Heart left ventricle (tissue), 16 donors: ENCODE results near the gene CASP7. TPM values are rescaled to one million over a fixed set of nuclear protein-coding genes. Genes with fewer than 3 reads are reported as not detected.

Source experiments
- ATAC-seq, 4 donors: fragments of 200-7000 bp; cut with Tn5 transposase; one replicate each; pipeline ENCODE4 v1.9.1; 2020 to 2022; ENCODE audit warnings: moderate library complexity in 4 of 4, mild to moderate bottlenecking in 3 of 4, moderate number of reproducible peaks in 1 of 4
- DNase-seq, 5 donors: peaks; one replicate each; pipeline ENCODE4 v3.0.0-alpha.2; 2020
- H3K27ac ChIP-seq, 12 donors: fragments of 200-600 bp; sonication (generic) in 4 of 12; one replicate each; pipeline versions ENCODE4 v1.5.0 to v1.8.0; 2016 to 2022; ENCODE audit warnings: mild to moderate bottlenecking in 2 of 12
- H3K27me3 ChIP-seq, 9 donors: fragments of 200-600 bp; sonication (generic) in 2 of 9; one replicate each; pipeline versions ENCODE4 v1.5.1 to v1.8.0; 2016 to 2022; ENCODE audit warnings: mild to moderate bottlenecking in 3 of 9
- H3K36me3 ChIP-seq, 9 donors: fragments of 200-600 bp; sonication (generic) in 2 of 9; one replicate each; pipeline versions ENCODE4 v1.5.0 to v1.8.0; 2018 to 2022; ENCODE audit warnings: mild to moderate bottlenecking in 2 of 9
- H3K4me1 ChIP-seq, 12 donors: fragments of 200-600 bp; sonication (generic) in 4 of 12; one replicate each; pipeline versions ENCODE4 v1.5.0 to v1.8.0; 2016 to 2022; ENCODE audit warnings: mild to moderate bottlenecking in 3 of 12
- H3K4me3 ChIP-seq, 12 donors: fragments of 200-600 bp; sonication (generic) in 4 of 12; one replicate each; pipeline versions ENCODE4 v1.5.0 to v1.8.0; 2017 to 2022; ENCODE audit warnings: mild to moderate bottlenecking in 9 of 12, moderate library complexity in 4 of 12
- H3K9me3 ChIP-seq, 12 donors: fragments of 200-600 bp; sonication (generic) in 4 of 12; one replicate each; pipeline versions ENCODE4 v1.5.0 to v1.8.0; 2016 to 2022; ENCODE audit warnings: mild to moderate bottlenecking in 1 of 12
- CTCF ChIP-seq, 12 donors: fragments of 200-600 bp; sonication (generic) in 4 of 12; IDR thresholded peaks; one replicate each; pipeline versions ENCODE4 v1.5.0 to v1.8.0; 2018 to 2022; ENCODE audit warnings: antibody characterized with exemption in 12 of 12, mild to moderate bottlenecking in 5 of 12
- POLR2A ChIP-seq, 2 donors: fragments of 450-650 bp; IDR thresholded peaks; one replicate each; pipeline ENCODE4 v1.6.1; 2017; ENCODE audit warnings: antibody characterized with exemption in 2 of 2, mild to moderate bottlenecking in 2 of 2, moderate library complexity in 2 of 2
- WGBS, 4 donors: extraction: QIAGEN DNeasy Blood & Tissue Kit in 2 of 4; methylation state at CpG; one replicate each; pipeline versions ENCODE4 v1.1.5 to v1.1.7; 2013 to 2018; 5-methylcytosine and 5-hydroxymethylcytosine counted together
- intact Hi-C, 10 donors: fragments of 100-400 bp; cut with DNase I; formaldehyde crosslinking; loops; one replicate each; pipeline versions ENCODE4 v1.11.1 to v1.14.2; 2022
- polyA plus RNA-seq, 2 donors: library from polyadenylated mRNA; stranded (reverse); fragments of 200-250 nt; gene quantifications; one replicate each; pipeline ENCODE4 v1.2.3, GENCODE V29; 2013
- total RNA-seq, 9 donors: library from RNA; depleted of rRNA in 2 of 9; stranded (reverse); fragments of >200 nt in 2 of 9; fragmentation: NEBNext Ultra II Directional in 3 of 9; extraction: Animal tissue kit (Norgen Biotek cat#: 25700) in 3 of 9; gene quantifications; one replicate each; pipeline versions ENCODE4 v1.1.0 to v1.2.4, GENCODE V29; 2016 to 2023
- donor health status: ischemic (EF 13 %, LVEDD 7.1; RV severe dilation, severe dysfunction).
- donor health status: healthy with polysubstance abuse.
- donor health status: DM: no; HTN: yes; CAD: no.
- donor health status: DM: no; HTN: no; CAD: no.
- donor health status: ischemic (EF 25% LVEDD 6.9; RV normal size, moderate dysfunction).
- donor health status: ischemic (EF 25% LVEDD 5.7; RV mildly dilated, moderate dysfunction).
- donor health status: healthy.
- donor health status: DM: yes; HTN: yes; CAD: no.
- donor health status: ischemic (EF 35%, LVEDD 5.7; RV mildly dilated, moderate dysfunction).
- donor health status: nonischemic (EF 11% LVEDD 7.7; RV severe dilation, severe dysfunction).
- donor health status: DM: yes; HTN: yes; CAD: no.
- donor health status: PGD.
- donor health status: ischemic (EF 29% LVEDD 5.4; RV normal size, mild dysfunction).
- donor health status: nonischemic (EF 23%, LVEDD 6.1; RV moderate dilation, normal function).

Gene CASP7
- total and polyA plus RNA-seq, 11 donors = 4.8 to 32.7 (median 10.4) TPM

GRCh38 chr10:113663908-113664307 lies 15.8 kb upstream of the CASP7 start, which contains the start of gene NRAP:
Gene NRAP, minus strand, starts transcription at chr10:113664041. Its CDS starts 159 bp downstream, at chr10:113663882.
- no peaks in the 10 kb centered on the region for H3K9me3 ChIP-seq
- peak within 1 kb of the TSS; percentile 66 to 98 (median 89) for H3K27ac ChIP-seq
- peak in 3 of 5 donors; percentile 51 to 55 (median 52) for DNase-seq
- H3K4me3 ChIP-seq = peak within 1 kb of the TSS; percentile 25 to 68 (median 50)
- 48 to 61% (median 57%) methylated on average over 5 of the region's 5 CpGs for WGBS, 4 donors
- ATAC-seq = peak; percentile 63 to 75 (median 74)
- peaks cover 0 to 14% (median 0%) of the 10 kb centered on the region in 12 donors for H3K4me1 ChIP-seq
- intact Hi-C loops = no loop called here
- peaks cover 0 to 23% (median 0%) of the 10 kb centered on the region in 9 donors for H3K36me3 ChIP-seq
- no peaks in the 10 kb centered on the region for H3K27me3 ChIP-seq
- TF ChIP-seq CTCF (IDR thresholded peaks at IDR 0.05) (no peak), POLR2A (IDR thresholded peaks at IDR 0.05) (peak; percentile 50 to 70)

DNA sequence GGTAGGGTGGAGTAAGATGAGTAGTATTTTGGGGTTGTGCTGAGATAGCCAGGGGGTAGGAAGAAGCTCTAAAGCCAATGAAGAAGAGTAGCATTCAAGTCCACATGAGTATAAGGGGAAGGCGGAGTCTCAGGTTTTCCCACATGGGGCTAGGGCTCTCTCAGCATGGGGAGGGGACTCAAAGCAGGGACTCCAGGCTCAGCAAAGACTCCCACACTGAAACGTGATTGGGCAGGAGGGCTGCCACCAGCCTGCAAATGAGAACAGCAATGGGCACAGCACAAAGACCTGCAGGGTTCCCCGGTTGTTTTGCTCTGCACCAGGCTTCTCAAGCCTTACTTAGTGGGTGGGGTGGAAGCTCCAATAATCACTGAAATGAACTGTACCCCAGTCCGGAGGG lies 14.4 kb upstream of the CASP7 start:
- WGBS, 4 donors = 78 to 88% (median 84%) methylated on average over 4 of the region's 4 CpGs
- H3K36me3 ChIP-seq = peaks cover 0 to 11% (median 0%) of the 10 kb centered on the region in 9 donors

DNA sequence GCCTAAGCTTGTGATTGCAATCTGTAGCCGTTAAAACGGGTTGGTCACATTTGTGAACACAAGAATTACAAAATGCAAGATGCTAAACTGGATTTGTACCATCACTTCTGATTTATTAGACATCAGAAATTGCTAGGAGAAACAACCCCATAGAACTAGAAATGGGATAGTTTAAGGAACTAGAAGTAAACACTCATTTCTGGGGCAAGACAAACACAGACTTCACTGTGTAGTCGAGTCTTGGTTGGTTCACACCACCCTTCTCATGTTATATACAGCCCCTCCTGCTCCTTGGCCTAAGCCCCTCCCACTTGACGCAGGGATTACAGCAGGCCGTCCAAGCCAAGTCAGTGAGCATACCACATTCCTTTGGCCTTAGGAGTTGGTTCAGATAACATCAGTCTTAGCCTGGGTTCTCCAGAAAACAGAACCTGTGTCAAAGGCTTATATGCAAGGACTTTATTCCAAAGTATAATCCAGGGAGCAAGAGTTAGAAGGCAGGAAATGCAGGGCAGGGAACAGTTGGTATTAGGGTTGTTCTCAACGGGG lies 13.8 kb upstream of the CASP7 start:
- no peak overlapping the region for H3K4me3 ChIP-seq
- no peaks in the 10 kb centered on the region for H3K27me3 ChIP-seq
- no peak for TF ChIP-seq CTCF (IDR thresholded peaks at IDR 0.05)
- TF ChIP-seq POLR2A (IDR thresholded peaks at IDR 0.05) = no peak
- H3K4me1 ChIP-seq = peaks cover 0 to 6% (median 0%) of the 10 kb centered on the region in 12 donors
- H3K36me3 ChIP-seq = peaks cover 0 to 6% (median 0%) of the 10 kb centered on the region in 9 donors
- H3K9me3 ChIP-seq = peaks cover 0 to 5% (median 0%) of the 10 kb centered on the region in 12 donors
- intact Hi-C loops = no loop called here
- peak in 2 of 4 donors; percentile 18 to 33 for ATAC-seq
- no peak overlapping the region for H3K27ac ChIP-seq
- WGBS, 4 donors = 58 to 63% (median 61%) methylated on average over 6 of the region's 6 CpGs
- DNase-seq = no peak

More for the DNA sequence above, 14.4 kb upstream of the CASP7 start:
- ATAC-seq (no peak), DNase-seq (no peak)
- Histone ChIP-seq H3K9me3 (peaks cover 0 to 3% (median 0%) of the 10 kb centered on the region in 12 donors), H3K4me3 (no peak overlapping the region), H3K27me3 (no peaks in the 10 kb centered on the region), H3K27ac (peak overlapping the region in 1 of 12 donors; percentile 6), H3K4me1 (peaks cover 0 to 6% (median 0%) of the 10 kb centered on the region in 12 donors)
- intact Hi-C loops = no loop called here
- TF ChIP-seq CTCF (IDR thresholded peaks at IDR 0.05) (no peak), POLR2A (IDR thresholded peaks at IDR 0.05) (no peak)

- no peak for ATAC-seq
- intact Hi-C loops = no loop called here
- Histone ChIP-seq H3K27ac (no peak overlapping the region), H3K36me3 (peaks cover 0 to 5% (median 0%) of the 10 kb centered on the region in 9 donors), H3K27me3 (no peaks in the 10 kb centered on the region), H3K9me3 (peaks cover 0 to 5% (median 0%) of the 10 kb centered on the region in 12 donors), H3K4me3 (no peak overlapping the region), H3K4me1 (peaks cover 0 to 6% (median 0%) of the 10 kb centered on the region in 12 donors)
- WGBS, 4 donors = 43 to 72% (median 56%) methylated on average over 5 of the region's 5 CpGs
- DNase-seq = no peak
- no peak for TF ChIP-seq CTCF (IDR thresholded peaks at IDR 0.05)
These were observed 12.9 kb upstream of the CASP7 start for GRCh38 chr10:113666682-113667252.
